HUES48 (cell line): ENCODE data around the gene ZDHHC23.

Source experiments
- H3K27ac ChIP-seq: one replicate; pipeline ENCODE4 v1.7.0; 2013; ENCODE audit warnings: low read depth, low read length, inconsistent platforms
- H3K27me3 ChIP-seq: 2 replicates; pipeline ENCODE4 v1.6.1; 2013; ENCODE audit warnings: mild to moderate bottlenecking, low read length; ENCODE audit not compliant: control insufficient read depth, insufficient read depth
- H3K36me3 ChIP-seq: 2 replicates; pipeline ENCODE4 v1.6.1; 2013; ENCODE audit warnings: low read length; ENCODE audit not compliant: control insufficient read depth, insufficient read depth
- H3K4me1 ChIP-seq: 2 replicates; pipeline ENCODE4 v1.6.1; 2013; ENCODE audit warnings: mild to moderate bottlenecking, low read length; ENCODE audit not compliant: control insufficient read depth, insufficient read depth
- H3K4me3 ChIP-seq: 2 replicates; pipeline ENCODE4 v1.5.1; 2013; ENCODE audit warnings: mild to moderate bottlenecking, low read depth, low read length
- H3K9ac ChIP-seq: 2 replicates; pipeline ENCODE4 v1.6.1; 2013; ENCODE audit warnings: mild to moderate bottlenecking, low read depth, low read length, moderate library complexity
- H3K9me3 ChIP-seq: 2 replicates; pipeline ENCODE4 v1.6.1; 2013; ENCODE audit warnings: low read length; ENCODE audit not compliant: control insufficient read depth, insufficient read depth

The ZDHHC23 gene, protein sequence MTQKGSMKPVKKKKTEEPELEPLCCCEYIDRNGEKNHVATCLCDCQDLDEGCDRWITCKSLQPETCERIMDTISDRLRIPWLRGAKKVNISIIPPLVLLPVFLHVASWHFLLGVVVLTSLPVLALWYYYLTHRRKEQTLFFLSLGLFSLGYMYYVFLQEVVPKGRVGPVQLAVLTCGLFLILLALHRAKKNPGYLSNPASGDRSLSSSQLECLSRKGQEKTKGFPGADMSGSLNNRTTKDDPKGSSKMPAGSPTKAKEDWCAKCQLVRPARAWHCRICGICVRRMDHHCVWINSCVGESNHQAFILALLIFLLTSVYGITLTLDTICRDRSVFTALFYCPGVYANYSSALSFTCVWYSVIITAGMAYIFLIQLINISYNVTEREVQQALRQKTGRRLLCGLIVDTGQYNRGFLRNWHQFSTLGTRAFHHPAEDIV

GRCh38 chr3:113947372-113948014, at the start of gene ZDHHC23:
Gene ZDHHC23, plus strand, starts transcription at chr3:113948013. Its CDS starts 790 bp downstream, at chr3:113948803.
- Histone ChIP-seq H3K9me3 (no peaks in the 10 kb centered on the region), H3K27ac (peak within 1 kb of the TSS; percentile 62), H3K36me3 (0 out of 2 replicates have a peak, but pooled peaks cover 9% of the 10 kb centered on the region), H3K9ac (peak within 1 kb of the TSS; percentile 56), H3K27me3 (0 out of 2 replicates have a peak, but pooled peaks cover 5% of the 10 kb centered on the region), H3K4me3 (peak within 1 kb of the TSS; percentile 68), H3K4me1 (peaks cover 19% of the 10 kb centered on the region)

DNA sequence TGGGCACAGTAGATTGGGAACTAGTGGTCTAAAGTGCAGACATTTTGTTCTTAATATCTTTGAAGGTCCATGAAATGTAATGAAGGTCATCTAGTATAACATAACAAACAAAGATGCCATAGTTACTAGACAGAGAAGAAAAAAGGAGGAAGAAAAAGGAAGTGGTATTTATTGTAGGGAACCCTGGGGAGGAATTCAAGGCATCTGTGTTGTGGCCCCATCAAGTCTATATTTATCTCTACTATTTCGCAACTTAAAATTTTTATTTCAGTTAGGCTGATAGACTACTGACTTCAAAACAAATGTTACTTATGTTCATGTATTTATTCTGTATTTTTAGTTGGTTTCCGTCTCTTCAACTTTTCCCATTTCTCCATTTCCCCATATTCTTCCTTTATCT, 48.9 kb upstream of the ZDHHC23 start:
- no peaks in the 10 kb centered on the region for H3K36me3 ChIP-seq
- no peak overlapping the region for H3K9ac ChIP-seq
- H3K4me3 ChIP-seq = no peak overlapping the region
- H3K9me3 ChIP-seq = no peaks in the 10 kb centered on the region
- no peaks in the 10 kb centered on the region for H3K27me3 ChIP-seq
- no peak overlapping the region for H3K27ac ChIP-seq
- H3K4me1 ChIP-seq = peaks cover 8% of the 10 kb centered on the region; the same call in 1 of the 2 replicates

DNA sequence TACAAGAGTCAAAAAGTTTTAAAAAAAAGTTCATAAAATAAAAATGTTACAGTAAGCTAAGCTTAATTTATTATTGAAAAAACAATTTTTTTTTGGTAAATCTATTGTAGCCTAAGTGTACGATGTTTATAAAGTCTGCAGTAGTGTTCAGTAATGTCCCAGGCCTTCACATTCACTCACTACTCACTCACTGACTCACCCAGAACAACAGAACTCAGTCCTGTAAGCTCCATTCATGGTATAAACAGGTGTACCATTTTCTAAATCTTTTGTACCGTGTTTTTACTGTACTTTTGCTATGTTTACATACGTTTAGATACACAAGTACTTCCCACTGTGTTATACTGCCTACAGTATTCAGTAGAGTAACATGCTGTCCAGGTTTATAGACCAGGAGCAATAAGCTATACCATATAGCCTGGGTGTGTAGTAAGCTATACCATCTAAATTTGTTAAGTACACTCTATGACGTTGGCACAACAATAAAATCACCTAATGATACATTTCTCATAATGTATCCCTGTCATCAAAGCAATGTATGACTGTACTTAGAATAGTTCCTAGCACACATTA, 41.2 kb upstream of the ZDHHC23 start:
- H3K4me3 ChIP-seq = no peak overlapping the region
- H3K27ac ChIP-seq = no peak overlapping the region
- H3K36me3 ChIP-seq = no peaks in the 10 kb centered on the region

GRCh38 chr3:113908133-113908532, 39.7 kb upstream of the ZDHHC23 start:
- H3K9me3 ChIP-seq = peaks cover 4% of the 10 kb centered on the region; the same call in 1 of the 2 replicates

More for the DNA sequence above, 41.2 kb upstream of the ZDHHC23 start:
- Histone ChIP-seq H3K9ac (no peak overlapping the region), H3K27me3 (no peaks in the 10 kb centered on the region), H3K9me3 (peaks cover 4% of the 10 kb centered on the region; the same call in 1 of the 2 replicates), H3K4me1 (no peaks in the 10 kb centered on the region)

DNA sequence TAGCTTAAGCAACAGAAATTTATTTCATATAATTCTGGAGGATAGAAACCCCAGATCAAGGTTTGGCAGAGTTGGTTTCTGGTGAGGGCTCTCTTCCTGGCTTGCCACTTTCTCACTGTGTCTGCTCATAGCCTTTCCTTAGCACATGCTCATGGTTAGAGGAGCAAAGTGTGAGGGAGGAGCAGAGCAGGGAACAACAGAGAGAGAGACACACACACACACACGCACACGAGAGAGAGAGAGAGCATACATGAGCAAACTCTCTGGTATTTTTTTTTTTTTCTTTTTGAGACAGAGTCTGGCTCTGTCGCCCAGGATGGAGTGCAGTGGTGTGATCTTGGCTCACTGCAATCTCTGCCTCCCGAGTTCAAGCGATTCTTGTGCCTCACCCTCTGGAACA, 36.8 kb upstream of the ZDHHC23 start:
- Histone ChIP-seq H3K9ac (no peak overlapping the region), H3K27ac (no peak overlapping the region), H3K27me3 (no peaks in the 10 kb centered on the region), H3K9me3 (no peaks in the 10 kb centered on the region), H3K4me1 (0 out of 2 replicates have a peak, but pooled peaks cover 4% of the 10 kb centered on the region), H3K4me3 (no peak overlapping the region), H3K36me3 (no peaks in the 10 kb centered on the region)

More at GRCh38 chr3:113908133-113908532, 39.7 kb upstream of the ZDHHC23 start:
- 0 out of 2 replicates have a peak, but pooled peaks cover 4% of the 10 kb centered on the region for H3K4me1 ChIP-seq
- H3K9ac ChIP-seq = no peak overlapping the region
- H3K27ac ChIP-seq = no peak overlapping the region
- H3K27me3 ChIP-seq = no peaks in the 10 kb centered on the region
- H3K36me3 ChIP-seq = no peaks in the 10 kb centered on the region
- no peak overlapping the region for H3K4me3 ChIP-seq

DNA sequence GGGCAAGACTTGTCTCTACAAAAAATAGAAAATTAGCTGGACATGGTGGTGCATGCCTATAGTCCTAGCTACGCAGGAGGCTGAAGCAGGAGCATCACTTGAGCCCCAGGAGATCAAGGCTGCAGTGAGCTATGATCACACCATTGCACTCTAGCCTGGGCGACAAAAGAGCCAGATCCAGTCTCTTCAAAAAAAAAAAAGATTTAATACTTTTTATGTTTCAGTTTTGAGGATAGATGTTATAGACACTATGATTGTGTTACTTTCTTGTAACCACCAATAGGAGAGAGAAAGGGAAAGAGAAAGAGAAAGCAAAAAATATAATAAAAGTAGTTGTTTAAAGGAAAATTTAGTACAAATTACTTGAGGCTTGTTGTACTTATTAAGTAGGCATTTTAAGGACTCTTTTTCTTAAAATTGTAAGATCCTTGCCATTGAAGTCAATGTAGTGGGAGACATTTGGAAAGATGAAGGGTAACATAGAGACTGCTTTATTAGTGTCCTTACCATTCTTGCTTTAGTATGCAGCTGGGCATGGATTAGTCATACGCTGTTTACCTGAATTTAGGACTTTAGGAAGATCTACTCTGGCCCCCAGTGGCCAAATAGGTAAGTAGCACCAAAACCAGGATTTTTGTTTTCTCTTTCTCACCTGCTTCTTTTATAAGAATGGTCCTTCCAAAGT, 35.1 kb upstream of the ZDHHC23 start:
- Histone ChIP-seq H3K4me1 (0 out of 2 replicates have a peak, but pooled peaks cover 4% of the 10 kb centered on the region), H3K27ac (peak overlapping the region; percentile 10)

DNA sequence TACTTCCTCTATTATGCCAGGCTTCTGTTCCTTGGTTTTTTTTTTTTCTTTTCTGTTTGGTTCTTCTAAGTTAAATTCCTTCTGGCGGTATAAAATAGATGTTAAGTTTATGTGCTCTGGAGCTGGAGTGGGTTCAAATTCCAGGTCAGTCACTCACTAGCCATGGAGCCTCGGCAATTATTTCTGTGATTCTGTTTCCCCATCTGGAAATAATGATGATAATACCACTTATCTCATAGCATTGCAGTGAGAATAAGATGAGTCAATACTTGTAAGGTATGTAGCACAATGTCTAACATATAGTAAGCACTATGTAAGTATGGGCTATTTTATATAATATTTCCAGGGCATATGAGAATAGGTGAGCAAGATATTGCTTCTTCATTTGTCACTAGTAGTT, 33.2 kb upstream of the ZDHHC23 start:
- H3K9me3 ChIP-seq = no peaks in the 10 kb centered on the region
- H3K4me1 ChIP-seq = 0 out of 2 replicates have a peak, but pooled peaks cover 4% of the 10 kb centered on the region
- no peaks in the 10 kb centered on the region for H3K27me3 ChIP-seq
- no peaks in the 10 kb centered on the region for H3K36me3 ChIP-seq
- H3K9ac ChIP-seq = no peak overlapping the region
- H3K4me3 ChIP-seq = no peak overlapping the region
- H3K27ac ChIP-seq = no peak overlapping the region

More for the DNA sequence above, 35.1 kb upstream of the ZDHHC23 start:
- Histone ChIP-seq H3K9ac (no peak overlapping the region), H3K9me3 (no peaks in the 10 kb centered on the region), H3K4me3 (no peak overlapping the region), H3K36me3 (no peaks in the 10 kb centered on the region), H3K27me3 (no peaks in the 10 kb centered on the region)

DNA sequence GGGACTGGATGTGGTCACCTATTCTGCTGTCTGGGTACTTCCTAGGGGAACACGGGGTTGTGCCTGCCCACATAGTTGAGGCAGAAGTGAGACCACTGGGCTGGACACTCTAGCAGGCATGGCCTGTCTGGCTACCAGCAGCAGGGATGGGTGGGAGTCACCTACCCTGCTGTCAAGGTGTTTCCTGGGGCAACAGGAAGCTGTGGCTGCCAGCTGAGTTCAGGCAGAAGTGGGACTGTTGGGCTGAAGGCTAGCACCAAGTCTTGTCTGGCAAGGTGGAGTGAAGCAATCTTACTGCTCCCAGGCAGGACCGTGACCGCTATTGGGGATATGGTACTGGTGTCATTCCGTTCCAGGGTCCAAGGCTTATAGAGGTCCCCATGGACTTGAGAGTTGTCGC, 20.3 kb upstream of the ZDHHC23 start:
- Histone ChIP-seq H3K4me1 (peaks cover 10% of the 10 kb centered on the region), H3K27me3 (no peaks in the 10 kb centered on the region), H3K27ac (no peak overlapping the region), H3K9ac (no peak overlapping the region), H3K4me3 (no peak overlapping the region), H3K36me3 (no peaks in the 10 kb centered on the region), H3K9me3 (peaks cover 7% of the 10 kb centered on the region; the same call in 1 of the 2 replicates)

DNA sequence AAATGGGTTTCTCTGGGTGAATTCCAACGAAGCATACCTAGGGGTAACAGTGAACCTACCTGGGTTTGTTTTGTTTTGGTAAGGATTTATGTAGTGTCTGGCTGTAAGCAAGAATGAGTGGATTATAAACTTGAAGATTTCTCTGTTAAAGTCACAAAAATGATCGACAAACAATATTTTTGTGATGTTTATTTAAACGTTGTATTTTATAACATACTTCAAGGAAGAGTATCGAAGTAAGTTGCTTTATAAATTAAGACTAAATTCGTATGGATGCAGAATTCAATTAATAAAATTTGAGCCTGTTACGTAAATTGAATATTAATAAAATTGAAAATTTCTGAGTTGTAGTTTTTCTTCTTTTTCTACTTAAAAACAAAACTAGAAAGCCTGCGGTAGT, 982 bp upstream of the ZDHHC23 start:
- Histone ChIP-seq H3K27me3 (0 out of 2 replicates have a peak, but pooled peaks cover 5% of the 10 kb centered on the region), H3K9me3 (no peaks in the 10 kb centered on the region), H3K9ac (no peak overlapping the region; the same call in 1 of the 2 replicates), H3K27ac (no peak overlapping the region), H3K36me3 (0 out of 2 replicates have a peak, but pooled peaks cover 6% of the 10 kb centered on the region), H3K4me1 (peaks cover 19% of the 10 kb centered on the region), H3K4me3 (peak overlapping the region; percentile 68)
